GM21515 (cell line): ENCODE measurements around the gene DPEP2.
"Not testable (repeated sequence)": the region's sequence is repeated elsewhere in the genome, so short reads cannot be mapped to it uniquely, and the experiment has no call there.

Source experiments
- ATAC-seq: cut with Tn5 transposase; IDR thresholded peaks from one replicate; pipeline ENCODE4 v1.9.1; 2021; ENCODE audit not compliant: unreplicated experiment

The DPEP2 gene

GRCh38 chr16:68005786-68006286 is 6.6 kb upstream of the DPEP2 start:
- ATAC-seq: no peak

GRCh38 chr16:68005211-68005610 is 5.9 kb upstream of the DPEP2 start:
- no peak for ATAC-seq

- ATAC-seq: no peak
These were observed 3.7 kb upstream of the DPEP2 start for GRCh38 chr16:68003031-68003430.

- ATAC-seq: no peak
These were observed 1.2 kb upstream of the DPEP2 start for GRCh38 chr16:68000450-68000849.

GRCh38 chr16:67999985-68000384 is 701 bp upstream of the DPEP2 start:
- ATAC-seq: no peak

- not testable (repeated sequence) for ATAC-seq
These were observed 979 bp downstream of the DPEP2 start for GRCh38 chr16:67998231-67998778.

- no peak for ATAC-seq
These were observed 2.6 kb downstream of the DPEP2 start for GRCh38 chr16:67996666-67997065.

GRCh38 chr16:67995423-67995822 is 3.9 kb downstream of the DPEP2 start:
- no peak for ATAC-seq

GRCh38 chr16:67994040-67994408 is 5.3 kb downstream of the DPEP2 start:
- ATAC-seq: not testable (repeated sequence)

GRCh38 chr16:67993207-67994039 is 5.9 kb downstream of the DPEP2 start:
- peak; percentile 65 for ATAC-seq

- peak; percentile 5 for ATAC-seq
These were observed 6.5 kb downstream of the DPEP2 start for GRCh38 chr16:67992661-67993206.

- ATAC-seq: no peak
These were observed 9.3 kb downstream of the DPEP2 start for GRCh38 chr16:67990018-67990386.

GRCh38 chr16:67989322-67990017 is 9.8 kb downstream of the DPEP2 start:
- no peak for ATAC-seq

- no peak for ATAC-seq
These were observed 10.6 kb downstream of the DPEP2 start for GRCh38 chr16:67988675-67989074.

GRCh38 chr16:67987460-67988160 is 11.7 kb downstream of the DPEP2 start:
- no peak for ATAC-seq

- ATAC-seq: no peak
These were observed 12.3 kb downstream of the DPEP2 start for GRCh38 chr16:67986949-67987348.

GRCh38 chr16:67982011-67982696 is 17.1 kb downstream of the DPEP2 start:
- ATAC-seq: no peak

- ATAC-seq: no peak
These were observed 19.2 kb downstream of the DPEP2 start, which contains the start of gene DPEP3 for GRCh38 chr16:67979955-67980678. Gene DPEP3, minus strand, starts transcription at chr16:67980499. Its CDS starts 119 bp downstream, at chr16:67980380.

GRCh38 chr16:67977469-67978227 is 21.6 kb downstream of the DPEP2 start:
- ATAC-seq: no peak
